GM18858 (cell line): ENCODE results near the gene LCN10.
"Not testable (repeated sequence)": the region's sequence is repeated elsewhere in the genome, so short reads cannot be mapped to it uniquely, and the experiment has no call there.

Experiments
- ATAC-seq: cut with Tn5 transposase; IDR thresholded peaks from one replicate; pipeline ENCODE4 v1.9.1; 2021; ENCODE audit not compliant: unreplicated experiment

Gene LCN10

GRCh38 chr9:136755302-136756133 is 12.8 kb upstream of the LCN10 start:
- ATAC-seq, result not testable (repeated sequence)

GRCh38 chr9:136754626-136755301 is 12.0 kb upstream of the LCN10 start:
- ATAC-seq, result no peak

GRCh38 chr9:136754059-136754572 is 11.4 kb upstream of the LCN10 start:
- no peak for ATAC-seq

GRCh38 chr9:136753371-136754058 is 10.8 kb upstream of the LCN10 start:
- no peak for ATAC-seq

GRCh38 chr9:136751814-136752213 is 9.1 kb upstream of the LCN10 start:
- no peak for ATAC-seq

- ATAC-seq, result no peak
These were observed 8.5 kb upstream of the LCN10 start for GRCh38 chr9:136751244-136751643.

- no peak for ATAC-seq
These were observed 7.8 kb upstream of the LCN10 start for GRCh38 chr9:136750526-136750925.

GRCh38 chr9:136748666-136749611 is 6.2 kb upstream of the LCN10 start:
- no peak for ATAC-seq

GRCh38 chr9:136748201-136748600 is 5.5 kb upstream of the LCN10 start, which contains the start of gene LCN6:
TSS of gene LCN6 (minus strand) at chr9:136748525. CDS start at chr9:136748483, 42 bp downstream.
- no peak for ATAC-seq

- ATAC-seq, result no peak
These were observed 4.7 kb upstream of the LCN10 start for GRCh38 chr9:136747161-136748060.

- no peak for ATAC-seq
These were observed 3.9 kb upstream of the LCN10 start for GRCh38 chr9:136746621-136747020.

GRCh38 chr9:136746155-136746490 is 3.4 kb upstream of the LCN10 start:
- no peak for ATAC-seq

GRCh38 chr9:136745389-136746154 is 2.8 kb upstream of the LCN10 start:
- no peak for ATAC-seq

GRCh38 chr9:136744773-136745172 is 2.0 kb upstream of the LCN10 start:
- ATAC-seq, result no peak

- ATAC-seq, result no peak
These were observed 985 bp upstream of the LCN10 start for GRCh38 chr9:136743639-136744211.

- no peak for ATAC-seq
These were observed 713 bp downstream of the LCN10 start for GRCh38 chr9:136741883-136742571.

- no peak for ATAC-seq
These were observed 1.5 kb downstream of the LCN10 start for GRCh38 chr9:136740971-136741882.
